Measurements from ENCODE around the gene INTS14. TPM values are rescaled to one million over a fixed set of nuclear protein-coding genes. Genes with fewer than 3 reads are reported as not detected.

The INTS14 gene
- total RNA-seq, 1 experiment from 2014 or later, result 44.7 TPM

- H3K9ac ChIP-seq (ENCODE audit: extremely low read depth, insufficient read length, low read length), result no peak overlapping the region
- H3K27ac Mint-ChIP-seq, result no peak overlapping the region; a peak in 1 of 7 replicates
- H3K27me3 ChIP-seq (ENCODE audit: insufficient read depth, low read length), result no peaks in the 10 kb centered on the region
- H3K27ac ChIP-seq (ENCODE audit: insufficient read length, low read depth, low read length), result no peak overlapping the region
- H3K9me3 Mint-ChIP-seq, result no peaks in the 10 kb centered on the region
- no peak overlapping the region for H2BK15ac ChIP-seq (ENCODE audit: low read depth, low read length)
- H4K91ac ChIP-seq (ENCODE audit: insufficient read length, low read depth, low read length), result no peak overlapping the region
- H2BK20ac ChIP-seq (ENCODE audit: low read depth, low read length, poor library complexity, severe bottlenecking), result no peak overlapping the region
- H4K5ac ChIP-seq (ENCODE audit: insufficient read length, low read depth, low read length), result no peak overlapping the region
- H2AFZ ChIP-seq (ENCODE audit: low read length), result no peak overlapping the region
- H3K18ac ChIP-seq (ENCODE audit: insufficient read length, low read depth, low read length), result no peak overlapping the region
- no peak overlapping the region for H3K14ac ChIP-seq (ENCODE audit: insufficient read depth, low read length)
- H2BK12ac ChIP-seq (ENCODE audit: insufficient read length, low read depth, low read length), result no peak overlapping the region
- H3T11ph ChIP-seq (ENCODE audit: low read length), result no peak overlapping the region
- peaks cover 6 to 12% of the 10 kb centered on the region in 2 experiments for H3K4me1 Mint-ChIP-seq
- H2BK5ac ChIP-seq (ENCODE audit: insufficient read length, low read length), result no peak overlapping the region
- H3K4me3 Mint-ChIP-seq, result no peak overlapping the region
- no peak overlapping the region for H3K4ac ChIP-seq (ENCODE audit: low read depth, low read length)
- H3K27me3 Mint-ChIP-seq (ENCODE audit: low read depth), result no peaks in the 10 kb centered on the region
- no peaks in the 10 kb centered on the region for H3K36me3 Mint-ChIP-seq (ENCODE audit: insufficient read depth in 1 of 3, low read depth in 3 of 3)
- H2AK5ac ChIP-seq (ENCODE audit: insufficient read length, low read length), result no peak overlapping the region
- DNase-seq, result no peak
- no peak overlapping the region for H3K56ac ChIP-seq (ENCODE audit: insufficient read length, low read depth, low read length)
- H3K4me2 ChIP-seq (ENCODE audit: insufficient read depth, insufficient read length, low read length), result no peak overlapping the region
- no peak for TF ChIP-seq CTCF (conservative IDR thresholded peaks at IDR 0.05)
- no peaks in the 10 kb centered on the region for H3K23me2 ChIP-seq (ENCODE audit: insufficient read length, low read depth, low read length, poor library complexity, severe bottlenecking)
- no peak overlapping the region for H2BK120ac ChIP-seq (ENCODE audit: low read depth, low read length, poor library complexity, severe bottlenecking)
- H4K20me1 ChIP-seq (ENCODE audit: control insufficient read depth, insufficient read depth, insufficient read length), result no peaks in the 10 kb centered on the region
- H3K4me1 ChIP-seq (ENCODE audit: insufficient read depth, low read length), result 0 out of 2 replicates have a peak, but pooled peaks cover 2% of the 10 kb centered on the region
- H3K9me3 ChIP-seq (ENCODE audit: control insufficient read depth, low read depth, low read length), result no peaks in the 10 kb centered on the region
- H4K8ac ChIP-seq (replicated peaks; ENCODE audit: insufficient read length, low read depth, low read length), result no peak overlapping the region
- no peaks in the 10 kb centered on the region for H3K79me2 ChIP-seq (ENCODE audit: insufficient read depth, low read length)
- H3K23ac ChIP-seq (ENCODE audit: insufficient read length, low read depth, low read length), result no peak overlapping the region
- H3K79me1 ChIP-seq (ENCODE audit: insufficient read depth, low read depth, low read length, poor library complexity, severe bottlenecking), result no peaks in the 10 kb centered on the region
- no CpG with 5 or more reads among the region's 1 CpG for WGBS (ENCODE audit: extremely low coverage, insufficient read length, low lambda C conversion rate)
Measured at GRCh38 chr15:65651042-65651322, 40.1 kb upstream of the INTS14 start.
